Measurements from ENCODE around the gene MYRIP. TPM values are rescaled to one million over a fixed set of nuclear protein-coding genes. Genes with fewer than 3 reads are reported as not detected.
A peak's percentile ranks its signal among the peaks of the same experiment; 100 is the strongest.

MYRIP gene
- total RNA-seq, 4 donors from 2014 or later = 1.6 to 7.1 (median 3.6) TPM

- Histone ChIP-seq H3K4me1 (peaks cover 8 to 11% of the 10 kb centered on the region in 2 donors), H3K27ac (no peak overlapping the region), H3K36me3 (no peaks in the 10 kb centered on the region), H3K9me3 (no peaks in the 10 kb centered on the region), H3K27me3 (no peaks in the 10 kb centered on the region), H3K4me3 (replicated peaks in 1 of 3) (no peak overlapping the region)
- intact Hi-C loops (cut with DNase I) = no loop called here
- WGBS, 2 donors = 53 to 59% methylated on average over 4 of the region's 4 CpGs
- DNase-seq = no peak
- TF ChIP-seq POLR2A (IDR thresholded peaks at IDR 0.05) = no peak
- TF ChIP-seq CTCF (IDR thresholded peaks at IDR 0.05) = no peak
These were observed 233.5 kb downstream of the MYRIP start for GRCh38 chr3:40042752-40043443.

GRCh38 chr3:40043444-40043755 lies 234.0 kb downstream of the MYRIP start:
- TF ChIP-seq CTCF (IDR thresholded peaks at IDR 0.05) = no peak
- TF ChIP-seq POLR2A (IDR thresholded peaks at IDR 0.05) = no peak

GRCh38 chr3:40044487-40044886 lies 235.1 kb downstream of the MYRIP start:
- Histone ChIP-seq H3K9me3 (no peaks in the 10 kb centered on the region), H3K4me1 (peaks cover 8% of the 10 kb centered on the region in 2 donors), H3K4me3 (replicated peaks in 1 of 3) (no peak overlapping the region), H3K36me3 (no peaks in the 10 kb centered on the region), H3K27ac (no peak overlapping the region), H3K27me3 (no peaks in the 10 kb centered on the region)
- intact Hi-C loops (cut with DNase I) = no loop called here
- no peak for DNase-seq
- TF ChIP-seq CTCF (IDR thresholded peaks at IDR 0.05) (no peak), POLR2A (IDR thresholded peaks at IDR 0.05) (no peak)
- 88 to 96% methylated on average over 5 of the region's 5 CpGs for WGBS, 2 donors

More at GRCh38 chr3:40043444-40043755, 234.0 kb downstream of the MYRIP start:
- Histone ChIP-seq H3K4me1 (peaks cover 8 to 11% of the 10 kb centered on the region in 2 donors), H3K9me3 (no peaks in the 10 kb centered on the region), H3K27ac (no peak overlapping the region), H3K4me3 (replicated peaks in 1 of 3) (no peak overlapping the region), H3K27me3 (no peaks in the 10 kb centered on the region), H3K36me3 (no peaks in the 10 kb centered on the region)
- DNase-seq = peak; percentile 90 to 95
- intact Hi-C loops (cut with DNase I) = no loop called here
- WGBS, 2 donors = 0 to 6% methylated on average over 1 of the region's 1 CpG

- DNase-seq = no peak
- no peak overlapping the region for H3K4me3 ChIP-seq (replicated peaks in 1 of 3)
- peaks cover 8% of the 10 kb centered on the region in 2 donors for H3K4me1 ChIP-seq
- WGBS, 2 donors = 85 to 91% methylated on average over 2 of the region's 2 CpGs
- no peaks in the 10 kb centered on the region for H3K36me3 ChIP-seq
- H3K27me3 ChIP-seq = no peaks in the 10 kb centered on the region
- intact Hi-C loops (cut with DNase I) = no loop called here
- TF ChIP-seq POLR2A (IDR thresholded peaks at IDR 0.05) (no peak), CTCF (IDR thresholded peaks at IDR 0.05) (no peak)
- H3K27ac ChIP-seq = no peak overlapping the region
- no peaks in the 10 kb centered on the region for H3K9me3 ChIP-seq
These were observed 235.6 kb downstream of the MYRIP start for GRCh38 chr3:40045051-40045450.

- intact Hi-C loops (cut with DNase I) = no loop called here
- H3K27ac ChIP-seq = no peak overlapping the region
- no peaks in the 10 kb centered on the region for H3K27me3 ChIP-seq
- H3K9me3 ChIP-seq = no peaks in the 10 kb centered on the region
- H3K4me1 ChIP-seq = peaks cover 8% of the 10 kb centered on the region in 2 donors
- H3K36me3 ChIP-seq = no peaks in the 10 kb centered on the region
- no peak for DNase-seq
- 94 to 96% methylated on average over 4 of the region's 4 CpGs for WGBS, 2 donors
- no peak overlapping the region for H3K4me3 ChIP-seq (replicated peaks in 1 of 3)
- TF ChIP-seq CTCF (IDR thresholded peaks at IDR 0.05) = no peak
These were observed 236.7 kb downstream of the MYRIP start for GRCh38 chr3:40046149-40046548.

Measured in thyroid gland (tissue), 4 donors.